BJ (cell line): ENCODE data around the gene NPIPB12. TPM values are rescaled to one million over a fixed set of nuclear protein-coding genes. Genes with fewer than 3 reads are reported as not detected.
"Not testable (repeated sequence)": the region's sequence is repeated elsewhere in the genome, so short reads cannot be mapped to it uniquely, and the experiment has no call there.

Source experiments
- CTCF ChIA-PET: fragments of 350-600 bp; formaldehyde crosslinking; extraction: SDS; loops from one replicate; lab custom pipeline; 2021; ENCODE audit warnings: antibody characterized with exemption, inconsistent platforms; lab: Yijun Ruan, JAX
- POLR2A ChIA-PET: fragments of 300-600 bp; sonication (Branson Sonifier 250); formaldehyde crosslinking; extraction: SDS; loops from one replicate; lab custom pipeline; 2021; ENCODE audit warnings: antibody characterized with exemption; lab: Charles Lee
- DNase-seq: peaks from one replicate; pipeline ENCODE4 v3.0.0-alpha.2; 2011; ENCODE audit warnings: low read depth
- H3K27me3 ChIP-seq: 2 replicates; pipeline ENCODE4 v1.6.0; 2011; ENCODE audit warnings: low read length; ENCODE audit not compliant: control insufficient read depth, insufficient read depth
- H3K36me3 ChIP-seq: 2 replicates; pipeline ENCODE4 v1.5.1; 2011; ENCODE audit warnings: low read length; ENCODE audit not compliant: control insufficient read depth, insufficient read depth
- H3K4me3 ChIP-seq: 2 replicates; pipeline ENCODE4 v1.5.1; 2011; ENCODE audit warnings: low read depth, mild to moderate bottlenecking, control low read depth, low read length
- polyA plus RNA-seq: library from polyadenylated mRNA; depleted of rRNA; stranded (reverse); fragments of >200 nt; gene quantifications from 2 replicates; pipeline ENCODE4 v1.2.3, GENCODE V29; 2011; rRNA removed
- small RNA-seq: library from RNA; depleted of rRNA; stranded (forward); fragments of <200 nt; gene quantifications from one replicate; pipeline ENCODE3, GENCODE V24; 2012; ENCODE audit warnings: low replicate concordance, low read depth; ENCODE audit not compliant: insufficient read length

The NPIPB12 gene
- polyA plus RNA-seq, 1 experiment = 4.9 TPM

DNA sequence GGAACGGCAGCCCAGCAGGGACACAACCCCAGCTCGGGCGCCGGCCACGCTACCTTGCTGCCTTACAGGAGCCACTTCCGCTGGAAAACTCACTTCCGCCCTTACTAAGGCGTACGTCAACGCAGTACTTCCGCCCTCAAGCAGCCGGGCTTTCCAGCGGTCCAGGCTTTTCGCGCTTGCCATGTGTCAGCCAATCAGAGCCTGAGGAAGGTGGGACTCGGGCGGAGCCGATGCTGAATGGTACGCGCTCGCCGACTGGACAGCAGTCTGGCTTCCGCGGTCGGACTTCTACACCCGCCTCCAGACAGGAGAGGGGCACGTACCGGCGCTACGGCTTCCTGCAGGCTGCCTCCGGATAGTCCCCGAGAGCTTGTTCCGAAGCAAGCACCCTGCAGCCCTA, 51.9 kb downstream of the NPIPB12 start, which contains the start of the genes BOLA2 and SLX1B:
Gene BOLA2, minus strand, starts transcription at position 83 of the 400 bp plus-strand sequence. CDS start 98 bp downstream, outside the sequence.
Gene SLX1B, plus strand, starts transcription at position 265 of the 400 bp plus-strand sequence.
- H3K4me3 ChIP-seq, CTCF ChIA-PET, H3K36me3 ChIP-seq, DNase-seq, H3K27me3 ChIP-seq, POLR2A ChIA-PET: not testable (repeated sequence)

DNA sequence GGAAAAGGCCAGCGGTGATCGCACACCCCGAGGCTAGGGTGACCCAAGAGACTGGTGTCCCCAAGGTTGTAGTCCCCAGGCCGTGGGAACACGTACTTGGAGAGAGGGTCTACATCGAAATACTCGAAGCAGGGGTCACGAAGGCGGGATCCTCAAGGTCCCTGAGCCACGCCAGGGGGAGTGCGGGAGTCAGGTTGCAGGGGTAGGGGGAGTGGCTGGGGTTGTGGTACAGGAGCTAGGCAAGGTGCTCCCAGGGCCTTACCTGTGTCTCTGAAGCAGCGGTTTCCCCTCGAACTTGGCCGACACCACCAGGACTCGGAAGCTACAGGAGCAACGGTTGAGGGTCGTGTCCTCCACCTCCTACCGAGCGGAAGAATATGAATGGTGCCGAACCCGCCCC, 52.5 kb downstream of the NPIPB12 start:
- H3K4me3 ChIP-seq, DNase-seq, H3K27me3 ChIP-seq, H3K36me3 ChIP-seq, POLR2A ChIA-PET, CTCF ChIA-PET: not testable (repeated sequence)

Small RNA genes lying within 50 kb of the gene (small RNA-seq; reads per million reads assigned to genes)
- gene AC133555.2 = not detected

Other genes starting within 250 kb of the NPIPB12 start
- 0.17 and 0.42 TPM in 2 replicates for gene NPIPB11, start 99.7 kb downstream of the NPIPB12 start, polyA plus RNA-seq
- 10.5 and 10.6 TPM in 2 replicates for gene BOLA2, start 52.1 kb downstream of the NPIPB12 start, polyA plus RNA-seq
- gene SLX1B, start 51.9 kb downstream of the NPIPB12 start, polyA plus RNA-seq = 7.6 and 10.4 TPM in 2 replicates
- 0.55 and 1.1 TPM in 2 replicates for gene SULT1A4, start 46.5 kb downstream of the NPIPB12 start, polyA plus RNA-seq
- gene SPN, start 156.8 kb upstream of the NPIPB12 start, polyA plus RNA-seq = 0.04 TPM in 1 of 2 replicates, not detected in the other
- 4.2 and 4.7 TPM in 2 replicates for gene QPRT, start 172.8 kb upstream of the NPIPB12 start, polyA plus RNA-seq
- not detected in 2 replicates for gene C16orf54, start 239.6 kb upstream of the NPIPB12 start, polyA plus RNA-seq